Peyer's patch (tissue), 4 donors: ENCODE measurements around the gene TYSND1. TPM values are rescaled to one million over a fixed set of nuclear protein-coding genes. Genes with fewer than 3 reads are reported as not detected.

Source experiments
- DNase-seq, 3 donors: peaks; one replicate each; pipeline ENCODE4 v3.0.0-alpha.2; 2017 to 2019
- H3K27ac ChIP-seq, 4 donors: fragments of 200-600 bp; sonication (generic); one replicate each; pipeline ENCODE4 v1.5.1; 2016 to 2019
- H3K27me3 ChIP-seq, 2 donors: fragments of 200-600 bp; sonication (generic); one replicate each; pipeline ENCODE4 v1.5.1; 2019
- H3K36me3 ChIP-seq, 3 donors: fragments of 200-600 bp; sonication (generic); one replicate each; pipeline ENCODE4 v1.5.1; 2016 to 2019
- H3K4me1 ChIP-seq, 4 donors: fragments of 200-600 bp; sonication (generic); one replicate each; pipeline ENCODE4 v1.5.1; 2016 to 2019
- H3K4me3 ChIP-seq, 4 donors: fragments of 200-600 bp; sonication (generic); 1 replicate in 3 of 4; 2 replicates in 1 of 4; pipeline ENCODE4 v1.5.1; 2016 to 2019; ENCODE audit warnings: mild to moderate bottlenecking in 1 of 4
- H3K9me3 ChIP-seq, 4 donors: fragments of 200-600 bp; sonication (generic); one replicate each; pipeline ENCODE4 v1.5.1; 2016 to 2019; ENCODE audit warnings: mild to moderate bottlenecking in 1 of 4
- POLR2A ChIP-seq, 2 donors: fragments of 450-650 bp; IDR thresholded peaks; one replicate each; pipeline ENCODE4 v1.5.1; 2017; ENCODE audit warnings: antibody characterized with exemption in 2 of 2, mild to moderate bottlenecking in 2 of 2, moderate library complexity in 2 of 2
- total RNA-seq, 4 donors: library from RNA; depleted of rRNA; stranded (reverse); fragments of >200 nt; gene quantifications; one replicate each; pipeline ENCODE4 v1.1.0, GENCODE V29; 2016
- TF ChIP-seq, protein P1 (sequence below), 6 experiments: fragments of 450-650 bp in 4 of 6; fragments of 200-600 bp in 2 of 6; sonication (generic) in 1 of 6; IDR thresholded peaks; one replicate each; pipeline ENCODE4 v1.5.1; 2017 to 2019; ENCODE audit warnings: antibody characterized with exemption in 6 of 6, mild to moderate bottlenecking in 3 of 6, moderate library complexity in 1 of 6

Gene TYSND1
- 10 to 100 TPM; 18.2 to 25.9 (median 21.7) TPM for total RNA-seq

- DNase-seq = peak; percentile 95 to 99 (median 97)
- TF ChIP-seq, protein P1, sequence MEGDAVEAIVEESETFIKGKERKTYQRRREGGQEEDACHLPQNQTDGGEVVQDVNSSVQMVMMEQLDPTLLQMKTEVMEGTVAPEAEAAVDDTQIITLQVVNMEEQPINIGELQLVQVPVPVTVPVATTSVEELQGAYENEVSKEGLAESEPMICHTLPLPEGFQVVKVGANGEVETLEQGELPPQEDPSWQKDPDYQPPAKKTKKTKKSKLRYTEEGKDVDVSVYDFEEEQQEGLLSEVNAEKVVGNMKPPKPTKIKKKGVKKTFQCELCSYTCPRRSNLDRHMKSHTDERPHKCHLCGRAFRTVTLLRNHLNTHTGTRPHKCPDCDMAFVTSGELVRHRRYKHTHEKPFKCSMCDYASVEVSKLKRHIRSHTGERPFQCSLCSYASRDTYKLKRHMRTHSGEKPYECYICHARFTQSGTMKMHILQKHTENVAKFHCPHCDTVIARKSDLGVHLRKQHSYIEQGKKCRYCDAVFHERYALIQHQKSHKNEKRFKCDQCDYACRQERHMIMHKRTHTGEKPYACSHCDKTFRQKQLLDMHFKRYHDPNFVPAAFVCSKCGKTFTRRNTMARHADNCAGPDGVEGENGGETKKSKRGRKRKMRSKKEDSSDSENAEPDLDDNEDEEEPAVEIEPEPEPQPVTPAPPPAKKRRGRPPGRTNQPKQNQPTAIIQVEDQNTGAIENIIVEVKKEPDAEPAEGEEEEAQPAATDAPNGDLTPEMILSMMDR (IDR thresholded peaks at IDR 0.05) = peak; percentile 64 to 90 (median 72)
- peak; percentile 68 to 78 for TF ChIP-seq POLR2A (IDR thresholded peaks at IDR 0.05)
- Histone ChIP-seq H3K36me3 (peaks cover 0 to 18% (median 0%) of the 10 kb centered on the region in 3 donors), H3K9me3 (no peaks in the 10 kb centered on the region), H3K4me3 (peak within 1 kb of the TSS; percentile 67 to 82 (median 78)), H3K27ac (peak within 1 kb of the TSS; percentile 84 to 99 (median 91)), H3K4me1 (peaks cover 0 to 23% (median 4%) of the 10 kb centered on the region in 4 donors), H3K27me3 (no peaks in the 10 kb centered on the region)
Observed at GRCh38 chr10:70146489-70147258, at the start of gene TYSND1. Gene TYSND1 (minus strand): TSS chr10:70146700. CDS start chr10:70146586, 114 bp downstream.

DNA sequence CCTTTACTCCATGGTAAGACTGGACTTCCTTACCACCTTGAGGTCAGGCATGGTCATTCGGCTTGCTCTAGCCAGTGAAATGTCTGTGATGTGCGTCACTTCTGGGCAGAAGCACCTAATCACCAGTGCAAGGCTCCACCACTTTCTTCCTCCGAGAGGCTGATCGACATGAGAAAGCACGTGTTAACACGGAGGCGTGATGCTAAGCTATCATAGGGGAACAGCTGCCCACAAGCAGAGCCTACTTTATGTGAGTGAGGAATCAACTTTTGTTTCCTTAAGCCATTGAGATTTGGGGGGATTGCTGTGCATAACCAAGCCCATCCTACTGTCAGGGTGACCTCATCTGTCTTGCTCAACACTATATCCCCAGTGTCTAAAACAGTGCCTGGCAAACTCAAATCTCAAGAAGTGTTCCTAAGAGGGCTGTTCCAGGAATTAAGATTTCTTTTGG lies 46.9 kb upstream of the TYSND1 start:
- peak overlapping the region in 3 of 4 donors; percentile 5 to 26 (median 25) for H3K27ac ChIP-seq
- no peaks in the 10 kb centered on the region for H3K27me3 ChIP-seq
- no peak overlapping the region for H3K4me3 ChIP-seq
- DNase-seq = no peak
- peaks cover 0 to 9% (median 0%) of the 10 kb centered on the region in 3 donors for H3K36me3 ChIP-seq
- H3K4me1 ChIP-seq = no peaks in the 10 kb centered on the region
- TF ChIP-seq, protein P1 (IDR thresholded peaks at IDR 0.05) = no peak
- TF ChIP-seq POLR2A (IDR thresholded peaks at IDR 0.05) = no peak
- no peaks in the 10 kb centered on the region for H3K9me3 ChIP-seq

DNA sequence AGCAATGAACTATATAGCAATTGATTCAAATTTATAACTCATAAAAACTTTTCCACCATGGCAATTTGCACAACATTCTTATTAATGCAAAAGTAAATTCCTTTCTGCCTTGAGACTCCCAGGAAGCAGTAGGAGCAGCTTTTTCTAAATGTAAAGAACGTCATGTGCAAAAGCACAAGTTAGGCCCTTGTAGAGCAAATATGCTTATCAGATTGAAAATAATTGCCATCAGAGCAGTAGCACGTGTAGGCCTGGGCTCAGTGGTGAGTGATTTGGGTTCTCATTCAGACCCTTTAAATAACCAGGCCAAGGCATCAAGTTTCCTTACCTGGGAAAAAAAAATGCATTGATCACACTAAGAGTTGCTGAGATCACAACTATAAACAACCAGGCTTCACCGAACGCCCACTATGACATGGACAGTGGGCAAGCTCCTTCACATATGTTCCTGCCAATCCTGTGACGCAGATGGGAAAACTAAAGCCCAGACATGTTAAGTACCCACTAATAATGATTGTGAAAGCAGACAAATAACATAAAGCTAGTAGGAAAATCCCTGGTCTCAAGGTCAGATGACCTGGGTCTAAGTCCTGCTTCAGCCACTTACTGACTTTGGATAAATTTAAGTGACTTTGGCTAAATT lies 45.9 kb upstream of the TYSND1 start:
- Histone ChIP-seq H3K36me3 (no peaks in the 10 kb centered on the region), H3K27ac (peak overlapping the region in 2 of 4 donors; percentile 26 to 40), H3K4me3 (no peak overlapping the region), H3K9me3 (no peaks in the 10 kb centered on the region), H3K4me1 (no peaks in the 10 kb centered on the region), H3K27me3 (no peaks in the 10 kb centered on the region)
- no peak for TF ChIP-seq POLR2A (IDR thresholded peaks at IDR 0.05)
- TF ChIP-seq, protein P1 (IDR thresholded peaks at IDR 0.05) = no peak
- no peak for DNase-seq

- Histone ChIP-seq H3K4me1 (no peaks in the 10 kb centered on the region), H3K9me3 (no peaks in the 10 kb centered on the region), H3K36me3 (no peaks in the 10 kb centered on the region), H3K27me3 (no peaks in the 10 kb centered on the region), H3K4me3 (no peak overlapping the region), H3K27ac (peak overlapping the region in 2 of 4 donors; percentile 26 to 40)
- no peak for DNase-seq
- no peak for TF ChIP-seq POLR2A (IDR thresholded peaks at IDR 0.05)
- TF ChIP-seq, protein P1 (IDR thresholded peaks at IDR 0.05) = no peak
Observed at GRCh38 chr10:70191972-70192305, 45.4 kb upstream of the TYSND1 start.

DNA sequence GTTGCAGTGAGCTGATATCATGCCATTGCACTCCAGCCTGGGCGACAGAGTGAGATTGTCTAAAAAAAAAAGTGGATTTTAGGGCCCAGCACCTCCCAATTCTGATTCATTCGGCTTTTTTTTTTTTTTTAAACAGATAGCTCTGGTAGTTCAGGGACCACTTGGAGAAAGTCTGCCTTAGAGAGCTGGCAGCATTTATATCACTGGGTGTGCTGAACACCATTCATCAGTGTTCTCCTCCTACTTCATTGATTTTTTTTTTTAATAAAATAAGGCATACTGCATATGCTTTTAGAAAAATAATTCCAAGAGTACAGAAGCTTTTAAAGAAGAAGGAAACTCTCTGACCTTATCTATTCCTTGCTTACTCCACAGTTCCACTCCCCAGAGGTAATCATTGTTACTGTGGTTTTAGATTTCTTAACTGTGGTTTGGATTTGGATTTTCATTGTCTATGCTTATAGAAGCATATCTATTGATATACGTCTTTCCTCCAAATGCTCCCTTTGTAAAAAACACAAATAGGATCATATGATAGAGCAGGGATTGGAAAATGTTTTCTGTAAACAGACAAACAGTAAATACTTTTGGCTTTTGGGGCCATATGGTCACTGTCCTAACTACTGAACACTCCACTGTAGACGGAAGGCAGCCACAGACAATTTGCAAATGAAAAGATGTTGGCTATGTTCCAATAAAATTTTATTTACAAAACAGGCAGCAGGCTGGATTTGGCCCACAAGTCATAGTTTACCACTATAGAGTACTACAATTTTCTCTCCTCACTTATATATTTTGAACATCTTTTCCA lies 44.9 kb upstream of the TYSND1 start:
- H3K4me3 ChIP-seq = no peak overlapping the region
- no peaks in the 10 kb centered on the region for H3K4me1 ChIP-seq
- TF ChIP-seq, protein P1 (IDR thresholded peaks at IDR 0.05) = no peak
- TF ChIP-seq POLR2A (IDR thresholded peaks at IDR 0.05) = no peak
- DNase-seq = no peak
- H3K27ac ChIP-seq = peak overlapping the region in 3 of 4 donors; percentile 25 to 36 (median 26)
- no peaks in the 10 kb centered on the region for H3K9me3 ChIP-seq
- H3K27me3 ChIP-seq = no peaks in the 10 kb centered on the region
- no peaks in the 10 kb centered on the region for H3K36me3 ChIP-seq
